HG03442 (cell line): ENCODE results near the gene PCBP3.
"Not testable (repeated sequence)": the region's sequence is repeated elsewhere in the genome, so short reads cannot be mapped to it uniquely, and the experiment has no call there.

ENCODE experiments used
- ATAC-seq: cut with Tn5 transposase; IDR thresholded peaks from one replicate; pipeline ENCODE4 v1.9.1; 2021; ENCODE audit warnings: mild to moderate bottlenecking, moderate library complexity; ENCODE audit not compliant: unreplicated experiment

Gene PCBP3

GRCh38 chr21:45643021-45643980 is at the start of gene PCBP3:
Gene PCBP3 (plus strand): TSS chr21:45643725. CDS start chr21:45850086, 206,361 bp downstream.
- ATAC-seq = peak; percentile 64

DNA sequence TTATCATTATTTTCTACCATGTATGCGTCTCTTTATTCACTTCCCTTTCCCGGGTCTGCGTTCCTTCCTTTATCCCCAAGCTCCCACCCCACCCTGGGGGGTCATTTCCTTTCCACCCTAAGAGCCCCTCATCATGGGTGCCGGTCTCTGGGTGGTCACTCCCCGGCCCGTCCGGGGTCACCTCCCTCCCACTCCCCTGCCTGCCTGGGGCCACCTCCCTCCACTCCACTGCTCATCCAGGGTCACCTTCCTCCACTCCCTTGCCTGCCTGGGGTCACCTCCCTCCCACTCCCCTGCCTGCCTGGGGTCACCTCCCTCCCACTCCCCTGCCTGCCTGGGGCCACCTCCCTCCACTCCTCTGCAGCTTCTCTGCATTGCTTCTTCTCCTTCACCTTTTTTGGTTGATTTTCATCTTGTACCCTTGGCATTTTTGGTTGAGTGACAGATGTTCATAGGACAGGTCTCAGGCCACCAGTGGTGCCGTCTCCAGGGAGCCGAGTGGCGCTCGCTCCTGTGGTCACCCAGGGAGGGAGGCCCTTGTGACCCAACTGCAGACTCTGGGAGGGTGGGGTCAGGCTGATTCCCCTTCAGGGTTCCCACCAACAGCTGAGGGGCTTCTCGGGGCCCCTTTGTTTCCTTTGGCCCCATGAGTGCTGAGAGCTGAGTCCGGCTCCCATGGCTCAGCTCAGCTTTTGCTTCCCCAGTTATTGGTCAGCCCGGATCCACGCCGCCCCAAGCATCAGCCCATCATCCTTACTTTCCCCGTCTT is 48.6 kb upstream of the PCBP3 start:
- ATAC-seq = no peak

- ATAC-seq = no peak
Measured at GRCh38 chr21:45595574-45596295, 47.8 kb upstream of the PCBP3 start.

DNA sequence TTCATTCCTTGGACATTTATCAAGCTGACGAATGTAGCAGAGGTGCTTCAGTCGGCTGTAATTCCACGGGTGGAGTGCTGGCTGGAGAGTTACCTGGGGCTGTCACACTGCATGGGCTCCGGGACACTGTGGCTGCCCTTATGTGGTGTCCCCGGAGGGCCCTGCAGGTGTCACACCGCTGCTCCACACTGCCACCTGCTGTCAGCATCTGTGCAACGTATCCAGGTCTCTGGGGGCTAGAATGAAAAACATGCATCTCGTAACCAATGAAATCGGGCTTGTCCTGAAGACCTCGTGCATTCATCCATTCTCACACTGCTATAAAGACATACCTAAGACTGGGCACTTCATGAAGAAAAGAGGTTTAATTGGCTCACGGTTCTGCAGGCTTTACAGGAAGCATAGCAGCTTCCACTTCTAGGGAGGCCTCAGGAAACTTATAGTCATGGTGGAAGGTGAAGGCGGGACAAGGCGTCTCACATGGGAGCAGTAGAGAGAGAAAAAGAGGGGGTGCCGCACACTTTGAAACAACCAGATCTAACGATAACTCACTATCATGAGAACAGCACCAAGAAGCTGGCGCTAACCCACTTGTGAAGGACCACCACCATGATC is 46.7 kb upstream of the PCBP3 start:
- ATAC-seq = no peak

DNA sequence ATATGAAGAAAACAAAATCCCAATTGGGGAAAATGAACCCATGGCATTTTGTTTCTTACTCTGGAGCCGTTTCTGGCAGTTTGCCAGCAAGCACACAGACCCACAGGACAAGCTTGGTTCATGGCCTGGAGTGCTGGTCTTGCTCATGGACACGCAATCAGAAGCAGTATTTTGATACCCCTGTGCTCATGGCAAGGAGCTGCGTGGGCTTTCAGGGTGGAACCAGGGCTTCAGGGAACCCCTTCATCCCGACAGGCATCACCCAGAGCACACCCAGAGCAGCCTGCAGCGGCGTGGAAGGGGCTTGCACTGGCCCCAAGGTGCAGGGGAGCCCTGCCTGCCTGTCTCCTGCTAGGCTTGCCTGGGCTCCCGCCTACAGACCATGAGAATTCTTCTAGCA is 45.4 kb upstream of the PCBP3 start:
- no peak for ATAC-seq

- ATAC-seq = no peak
Measured at GRCh38 chr21:45598666-45599065, 44.9 kb upstream of the PCBP3 start.

GRCh38 chr21:45599146-45599581 is 44.4 kb upstream of the PCBP3 start:
- no peak for ATAC-seq

DNA sequence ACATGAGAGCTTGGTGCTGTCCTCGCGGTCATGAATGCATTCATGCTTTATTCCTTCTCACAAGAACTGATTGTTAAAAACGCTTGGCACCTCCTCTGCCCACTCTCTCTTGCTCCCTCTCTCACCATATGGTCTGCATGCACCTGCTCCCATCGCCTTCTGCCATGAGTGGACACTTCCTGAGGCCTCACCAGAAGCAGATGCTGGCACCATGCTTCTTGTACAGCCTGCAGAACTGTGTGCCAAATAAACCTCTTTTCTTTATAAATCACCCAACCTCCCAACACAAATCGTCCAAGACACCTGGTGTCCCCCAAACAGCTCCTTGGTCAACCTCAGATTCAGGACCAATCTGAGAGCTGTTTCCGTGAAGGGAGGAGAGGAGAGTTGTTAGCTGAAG is 43.3 kb upstream of the PCBP3 start:
- ATAC-seq = no peak

DNA sequence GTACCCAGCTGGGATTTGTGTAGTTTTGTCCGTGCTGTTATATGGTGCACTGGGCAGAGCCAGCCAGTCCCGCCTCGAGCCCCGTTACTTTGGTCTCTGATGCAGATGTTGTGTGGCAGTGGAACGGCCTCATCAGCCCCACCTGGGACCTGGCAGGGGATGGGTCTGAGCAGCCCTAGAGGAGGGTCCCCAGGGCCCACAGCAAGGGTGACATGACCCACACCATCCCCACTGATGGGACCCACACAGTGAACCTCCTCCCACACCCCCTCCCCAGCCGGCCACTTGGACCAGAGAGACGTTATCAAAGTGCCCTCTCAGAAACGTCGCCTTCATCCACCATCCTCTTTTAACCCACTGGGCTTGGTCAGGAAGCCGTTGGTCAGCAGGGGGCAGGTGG is 42.0 kb upstream of the PCBP3 start:
- no peak for ATAC-seq

GRCh38 chr21:45602106-45602505 is 41.4 kb upstream of the PCBP3 start:
- no peak for ATAC-seq

- no peak for ATAC-seq
Measured at GRCh38 chr21:45603481-45603880, 40.0 kb upstream of the PCBP3 start.

GRCh38 chr21:45604681-45605080 is 38.8 kb upstream of the PCBP3 start:
- not testable (repeated sequence) for ATAC-seq

- ATAC-seq = no peak
Measured at GRCh38 chr21:45607021-45607908, 36.3 kb upstream of the PCBP3 start.

GRCh38 chr21:45607909-45608295 is 35.6 kb upstream of the PCBP3 start:
- ATAC-seq = no peak

DNA sequence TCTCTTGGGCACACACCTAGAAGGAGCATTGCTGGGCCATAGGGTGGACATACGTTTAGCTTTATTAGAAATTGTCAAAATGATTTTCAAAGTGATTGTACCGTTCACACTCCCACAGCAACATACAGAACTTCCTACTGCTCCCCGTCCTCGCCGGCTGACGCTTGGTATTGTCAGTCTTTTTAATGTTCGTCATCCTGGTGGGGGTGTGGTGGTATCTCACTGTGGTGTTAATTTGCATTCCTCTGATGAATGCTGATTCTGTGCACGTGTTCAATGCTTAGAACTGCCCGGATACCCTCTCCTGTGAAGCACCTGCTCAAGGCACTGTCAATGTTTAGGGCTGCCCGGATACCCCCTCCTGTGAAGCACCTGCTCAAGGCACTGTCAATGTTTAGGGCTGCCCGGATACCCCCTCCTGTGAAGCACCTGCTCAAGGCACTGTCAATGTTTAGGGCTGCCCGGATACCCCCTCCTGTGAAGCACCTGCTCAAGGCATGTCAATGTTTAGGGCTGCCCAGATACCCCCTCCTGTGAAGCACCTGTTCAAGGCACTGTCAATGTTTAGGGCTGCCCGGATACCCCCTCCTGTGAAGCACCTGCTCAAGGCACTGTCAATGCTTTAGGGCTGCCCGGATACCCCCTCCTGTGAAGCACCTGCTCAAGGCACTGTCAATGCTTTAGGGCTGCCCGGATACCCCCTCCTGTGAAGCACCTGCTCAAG is 34.6 kb upstream of the PCBP3 start:
- not testable (repeated sequence) for ATAC-seq

DNA sequence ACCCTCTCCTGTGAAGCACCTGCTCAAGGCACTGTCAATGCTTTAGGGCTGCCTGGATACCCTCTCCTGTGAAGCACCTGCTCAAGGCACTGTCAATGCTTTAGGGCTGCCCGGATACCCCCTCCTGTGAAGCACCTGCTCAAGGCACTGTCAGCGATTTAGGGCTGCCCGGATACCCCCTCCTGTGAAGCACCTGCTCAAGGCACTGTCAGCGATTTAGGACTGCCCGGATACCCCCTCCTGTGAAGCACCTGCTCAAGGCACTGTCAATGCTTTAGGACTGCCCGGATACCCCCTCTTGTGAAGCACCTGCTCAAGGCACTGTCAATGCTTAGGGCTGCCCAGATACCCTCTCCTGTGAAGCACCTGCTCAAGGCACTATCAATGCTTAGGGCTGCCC is 33.9 kb upstream of the PCBP3 start:
- ATAC-seq = not testable (repeated sequence)

DNA sequence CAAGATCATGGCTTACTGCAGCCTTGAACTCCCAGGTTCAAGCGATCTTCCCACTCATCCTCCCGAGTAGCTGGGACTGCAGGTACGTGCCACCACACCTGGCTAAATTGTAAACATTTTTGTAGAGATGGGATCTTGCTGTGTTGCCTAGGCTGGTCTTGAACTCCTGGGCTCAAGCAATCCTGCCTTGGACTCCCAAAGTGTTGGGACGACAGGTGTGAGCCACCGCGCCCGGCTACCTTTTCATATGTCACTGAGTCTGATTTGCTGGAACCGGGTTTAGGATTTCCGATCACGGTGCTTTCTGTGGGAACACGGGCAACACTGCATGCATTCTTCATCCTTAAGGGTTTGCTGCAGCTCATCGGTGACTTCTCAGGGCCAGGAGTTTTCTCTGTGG is 32.2 kb upstream of the PCBP3 start:
- ATAC-seq = no peak

GRCh38 chr21:45611939-45612664 is 31.4 kb upstream of the PCBP3 start:
- no peak for ATAC-seq
